ENCODE measurements around the gene LGSN. TPM values are rescaled to one million over a fixed set of nuclear protein-coding genes. Genes with fewer than 3 reads are reported as not detected.

Gene LGSN
- total and polyA plus RNA-seq, 2 donors (not counting 3 experiments of a cell fraction or from before 2014, with no cell fraction given), result not detected

- DNase-seq (ENCODE audit: low read depth, low spot score), result no peak
- dilution Hi-C loops (cut with MboI; ENCODE audit: extremely low pct_ligation_motif_present, low sequenced_read_pairs), result no loop called here
- Histone ChIP-seq H3K4me2 (ENCODE audit: insufficient read depth, low read length) (no peak overlapping the region), H3K27me3 (ENCODE audit: control insufficient read depth in 2 of 2, insufficient read depth in 2 of 2, low read length in 2 of 2) (peaks cover 0 to 2% of the 10 kb centered on the region in 2 experiments), H3K4me3 (replicated peaks in 1 of 3; ENCODE audit: insufficient read depth in 1 of 3, low read depth in 1 of 3, low read length in 3 of 3) (no peak overlapping the region), H4K20me1 (replicated peaks; ENCODE audit: control insufficient read depth, extremely low read depth, insufficient read depth, low read length) (no peaks in the 10 kb centered on the region), H3K9ac (replicated peaks; ENCODE audit: extremely low read depth, insufficient read depth, low read length) (no peak overlapping the region), H3K27ac (ENCODE audit: insufficient read depth, low read depth, low read length) (no peak overlapping the region), H3K9me3 (replicated peaks; ENCODE audit: control insufficient read depth, insufficient read depth, low read length) (no peaks in the 10 kb centered on the region), H3K9me1 (replicated peaks; ENCODE audit: control insufficient read depth, extremely low read depth, insufficient read depth, low read length) (no peaks in the 10 kb centered on the region), H2AFZ (ENCODE audit: low read depth, low read length) (no peak overlapping the region), H3K79me2 (ENCODE audit: control insufficient read depth, insufficient read depth, low read length) (no peaks in the 10 kb centered on the region), H3K36me3 (ENCODE audit: control insufficient read depth in 2 of 2, extremely low read depth in 1 of 2, insufficient read depth in 2 of 2, low read length in 2 of 2) (no peaks in the 10 kb centered on the region), H3K4me1 (ENCODE audit: control insufficient read depth, extremely low read depth, insufficient read depth, low read length) (no peaks in the 10 kb centered on the region)
- FAIRE-seq, result no peak
- no peak for TF ChIP-seq JUN (IDR thresholded peaks at IDR 0.05; ENCODE audit: borderline replicate concordance, insufficient read depth, insufficient read length, low read depth)
- TF ChIP-seq POLR2A (IDR thresholded peaks at IDR 0.05; ENCODE audit: low read depth, low read length), result no peak
- TF ChIP-seq EZH2 (IDR thresholded peaks at IDR 0.05; ENCODE audit: borderline replicate concordance, low read depth, low read length, severe bottlenecking), result no peak
- no peak for TF ChIP-seq POLR2AphosphoS5 (IDR thresholded peaks at IDR 0.05; ENCODE audit: insufficient read depth, low read depth, low read length)
- TF ChIP-seq CTCF (IDR thresholded peaks at IDR 0.05; ENCODE audit: extremely low read depth in 1 of 2, insufficient read depth in 1 of 2, low read depth in 1 of 2, low read length in 2 of 2), result no peak
- no peak for TF ChIP-seq GATA2 (IDR thresholded peaks at IDR 0.05; ENCODE audit: insufficient read depth, insufficient read length, low read depth, low read length)
- no peak for TF ChIP-seq FOS (IDR thresholded peaks at IDR 0.05; ENCODE audit: borderline replicate concordance, insufficient read depth, low read length)
- no peak for TF ChIP-seq MAX (IDR thresholded peaks at IDR 0.05; ENCODE audit: insufficient read depth, insufficient read length)
- no peak for TF ChIP-seq MYC (IDR thresholded peaks at IDR 0.05; ENCODE audit: low read depth, low read length)
- CTCF ChIA-PET, result no interaction called here
- intact Hi-C loops (cut with micrococcal nuclease), result no loop called here
- POLR2A ChIA-PET, result no interaction called here
- BruUV-seq (replicated peaks), result no TSS peak
Measured at GRCh38 chr6:63321821-63322220, 2.0 kb upstream of the LGSN start.
